Fibroblast of villous mesenchyme (primary cell): ENCODE results near the gene P2RY14. TPM values are rescaled to one million over a fixed set of nuclear protein-coding genes. Genes with fewer than 3 reads are reported as not detected.

Experiments used
- DNase-seq: peaks from one replicate; pipeline ENCODE4 v3.0.0-alpha.2; 2010; ENCODE audit warnings: low read depth
- H3K4me3 ChIP-seq: 2 replicates; pipeline ENCODE4 v1.5.1; 2011; ENCODE audit warnings: low read depth, mild to moderate bottlenecking, low read length
- total RNA-seq: library from RNA; depleted of rRNA; stranded (reverse); fragments of >200 nt; gene quantifications from 2 replicates; pipeline ENCODE4 v1.2.3, GENCODE V29; 2012
- TF ChIP-seq, protein P1 (sequence below): IDR thresholded peaks from 2 replicates; pipeline ENCODE4 v1.5.1; 2012; ENCODE audit warnings: low read depth, mild to moderate bottlenecking, low read length; ENCODE audit not compliant: insufficient read depth

The P2RY14 gene
- total RNA-seq, 1 donor: not detected

DNA sequence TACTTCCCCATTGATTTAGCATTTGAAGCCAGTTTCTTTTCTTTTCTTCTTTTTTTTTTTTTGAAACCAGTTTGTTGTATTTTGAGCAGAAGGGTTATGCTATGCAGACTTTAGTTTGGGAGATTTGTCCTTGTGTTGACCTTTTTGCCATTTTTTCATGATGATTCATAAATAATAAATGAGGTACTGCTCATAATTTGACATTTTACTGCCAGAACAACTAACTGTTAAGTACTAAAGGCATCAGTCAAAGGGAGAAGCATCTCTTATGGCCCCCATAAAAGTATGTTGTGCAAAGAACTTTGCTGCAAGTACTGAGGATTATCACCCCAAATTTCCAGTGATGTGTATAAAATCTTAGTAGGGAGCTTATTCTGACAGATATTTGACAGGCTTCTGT lies 40.0 kb upstream of the P2RY14 start:
- peak; percentile 70 for DNase-seq
- no peak overlapping the region for H3K4me3 ChIP-seq
- TF ChIP-seq, protein P1, sequence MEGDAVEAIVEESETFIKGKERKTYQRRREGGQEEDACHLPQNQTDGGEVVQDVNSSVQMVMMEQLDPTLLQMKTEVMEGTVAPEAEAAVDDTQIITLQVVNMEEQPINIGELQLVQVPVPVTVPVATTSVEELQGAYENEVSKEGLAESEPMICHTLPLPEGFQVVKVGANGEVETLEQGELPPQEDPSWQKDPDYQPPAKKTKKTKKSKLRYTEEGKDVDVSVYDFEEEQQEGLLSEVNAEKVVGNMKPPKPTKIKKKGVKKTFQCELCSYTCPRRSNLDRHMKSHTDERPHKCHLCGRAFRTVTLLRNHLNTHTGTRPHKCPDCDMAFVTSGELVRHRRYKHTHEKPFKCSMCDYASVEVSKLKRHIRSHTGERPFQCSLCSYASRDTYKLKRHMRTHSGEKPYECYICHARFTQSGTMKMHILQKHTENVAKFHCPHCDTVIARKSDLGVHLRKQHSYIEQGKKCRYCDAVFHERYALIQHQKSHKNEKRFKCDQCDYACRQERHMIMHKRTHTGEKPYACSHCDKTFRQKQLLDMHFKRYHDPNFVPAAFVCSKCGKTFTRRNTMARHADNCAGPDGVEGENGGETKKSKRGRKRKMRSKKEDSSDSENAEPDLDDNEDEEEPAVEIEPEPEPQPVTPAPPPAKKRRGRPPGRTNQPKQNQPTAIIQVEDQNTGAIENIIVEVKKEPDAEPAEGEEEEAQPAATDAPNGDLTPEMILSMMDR: no peak

DNA sequence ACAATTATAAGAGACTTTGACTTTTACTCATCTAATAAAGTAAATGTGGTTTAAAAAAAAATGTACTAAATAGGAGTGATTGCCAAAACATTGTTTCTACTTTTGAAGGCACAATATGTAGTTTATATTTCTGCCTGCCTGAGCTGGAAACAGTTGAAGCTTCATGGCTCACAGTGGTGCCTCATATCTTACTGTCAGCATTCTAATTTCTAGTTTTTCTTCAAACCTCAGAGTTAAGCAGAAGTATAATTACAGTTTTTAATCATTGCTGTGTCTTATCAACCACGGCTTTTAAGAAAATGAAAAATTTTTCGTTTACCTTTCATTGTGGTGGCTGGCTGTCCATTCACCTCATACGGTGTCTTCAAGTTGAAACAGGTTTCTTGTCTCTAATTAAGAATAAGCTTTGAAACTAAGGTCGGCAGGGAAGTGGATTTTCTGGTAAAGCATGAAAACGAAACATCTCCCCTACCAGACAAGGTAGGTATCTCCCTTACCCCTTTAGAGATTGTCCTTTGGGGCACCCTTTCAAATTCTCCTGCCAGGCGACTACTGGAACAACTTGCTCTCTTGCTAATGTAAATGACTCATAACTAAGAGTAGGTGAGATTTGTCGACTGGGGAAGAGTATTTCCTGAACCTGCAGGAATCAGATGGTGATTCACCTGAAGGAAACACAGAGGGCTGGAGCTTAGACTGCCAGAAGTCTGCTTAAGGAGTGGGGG lies 38.1 kb upstream of the P2RY14 start, which contains the start of gene GPR87:
Gene GPR87 (minus strand): TSS at position 554 of the 725 bp plus-strand sequence. CDS start 16,720 bp downstream, outside the sequence.
- no peak for DNase-seq

DNA sequence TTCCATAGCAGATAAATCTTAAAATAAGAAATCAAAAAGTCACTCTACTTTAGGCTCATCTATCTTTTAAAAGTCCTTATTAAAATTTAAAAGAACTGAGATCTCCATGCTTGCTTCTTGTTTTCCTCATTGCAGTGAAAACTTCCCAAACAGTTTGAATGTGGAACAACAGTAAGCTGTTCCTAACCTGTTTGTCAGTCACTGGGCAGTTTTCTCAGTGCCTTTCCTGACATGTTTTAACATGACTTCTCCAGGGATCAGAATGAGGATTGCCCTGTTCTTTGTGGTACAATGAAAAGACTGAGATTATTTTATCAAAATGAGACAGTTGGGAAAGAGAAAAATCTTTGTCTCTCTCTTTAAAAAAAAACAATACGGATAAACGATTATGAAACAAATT lies 37.5 kb upstream of the P2RY14 start:
- TF ChIP-seq, protein P1: no peak
- DNase-seq: no peak
- no peak overlapping the region for H3K4me3 ChIP-seq

More for the DNA sequence above, 38.1 kb upstream of the P2RY14 start, which contains the start of gene GPR87:
- no peak within 1 kb of the TSS for H3K4me3 ChIP-seq
- TF ChIP-seq, protein P1: no peak

DNA sequence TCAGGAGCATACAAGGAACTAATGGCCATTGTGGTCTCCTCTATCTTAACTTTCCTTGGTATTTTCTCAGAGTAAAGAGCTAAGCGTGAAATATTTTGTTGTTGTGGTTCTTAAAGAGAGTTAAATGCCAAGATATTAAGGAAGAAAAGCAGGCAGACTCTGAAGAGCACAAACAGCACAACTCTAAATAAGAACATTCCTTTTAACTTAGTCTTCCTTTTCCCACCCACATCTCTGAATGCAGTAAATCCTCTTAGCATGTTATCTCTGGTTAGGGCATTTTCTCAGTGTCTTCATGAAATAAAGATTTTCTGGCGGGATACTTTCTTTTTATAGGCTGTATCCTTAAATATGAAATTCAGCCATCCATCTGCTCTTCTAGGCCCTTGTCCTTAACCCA lies 36.8 kb upstream of the P2RY14 start:
- TF ChIP-seq, protein P1: no peak
- no peak overlapping the region for H3K4me3 ChIP-seq
- DNase-seq: peak; percentile 89

DNA sequence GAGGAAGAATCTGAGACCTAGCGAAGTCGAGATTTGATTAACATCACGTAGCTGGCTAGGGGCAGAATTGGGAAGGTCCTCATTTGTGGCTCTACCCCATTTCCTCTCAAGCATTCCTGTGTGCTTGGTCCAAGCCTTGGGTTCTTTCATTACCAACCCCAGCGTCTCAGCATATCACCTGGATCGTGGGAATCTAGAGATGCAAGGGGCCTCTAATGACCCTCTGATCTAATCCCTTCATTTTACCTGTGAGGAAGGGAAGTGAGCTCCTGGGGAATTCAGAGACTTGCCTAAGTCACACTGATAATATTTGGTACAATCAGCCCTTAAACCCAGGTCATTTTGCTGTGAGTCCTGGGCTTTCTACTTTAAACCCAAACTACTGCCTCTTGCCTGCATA lies 36.3 kb upstream of the P2RY14 start:
- DNase-seq: no peak
- no peak overlapping the region for H3K4me3 ChIP-seq
- TF ChIP-seq, protein P1: no peak

- no peak overlapping the region for H3K4me3 ChIP-seq
- TF ChIP-seq, protein P1: no peak
Measured at GRCh38 chr3:151314137-151314536, 35.8 kb upstream of the P2RY14 start.

More at GRCh38 chr3:151314137-151314536, 35.8 kb upstream of the P2RY14 start:
- no peak for DNase-seq
